Measurements from ENCODE around the gene ZNF23.

Gene ZNF23

DNA sequence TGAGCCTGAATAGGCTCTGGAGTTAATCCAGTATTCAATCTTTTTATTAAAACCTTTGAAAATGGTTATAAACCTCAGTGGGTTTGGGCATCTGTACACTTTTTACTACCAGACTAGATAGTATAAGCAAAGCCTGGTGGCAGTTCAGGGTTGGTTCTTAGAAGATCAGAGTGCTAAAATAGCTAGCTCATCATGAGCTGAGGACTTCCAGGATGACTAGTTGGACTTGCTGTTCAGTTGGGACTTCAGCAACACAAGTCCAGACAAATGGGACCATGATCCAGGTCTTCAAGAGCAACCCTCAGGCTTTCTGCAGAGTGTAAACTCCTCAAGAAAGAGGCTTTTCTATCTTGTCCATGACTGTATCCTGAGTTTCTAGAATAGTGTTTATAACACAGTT is 28.3 kb upstream of the ZNF23 start:
- Histone ChIP-seq H3K4me1 (ENCODE audit: control insufficient read depth, insufficient read depth, low read length) (no peaks in the 10 kb centered on the region), H3K27me3 (ENCODE audit: control insufficient read depth, insufficient read depth, low read length) (peaks cover 14% of the 10 kb centered on the region), H3K9me3 (replicated peaks; ENCODE audit: low read length) (no peaks in the 10 kb centered on the region), H3K36me3 (ENCODE audit: insufficient read depth, low read length) (no peaks in the 10 kb centered on the region), H3K4me2 (ENCODE audit: low read length) (no peak overlapping the region), H3K9ac (ENCODE audit: low read depth, low read length) (no peak overlapping the region), H3K4me3 (ENCODE audit: low read length) (no peak overlapping the region)

DNA sequence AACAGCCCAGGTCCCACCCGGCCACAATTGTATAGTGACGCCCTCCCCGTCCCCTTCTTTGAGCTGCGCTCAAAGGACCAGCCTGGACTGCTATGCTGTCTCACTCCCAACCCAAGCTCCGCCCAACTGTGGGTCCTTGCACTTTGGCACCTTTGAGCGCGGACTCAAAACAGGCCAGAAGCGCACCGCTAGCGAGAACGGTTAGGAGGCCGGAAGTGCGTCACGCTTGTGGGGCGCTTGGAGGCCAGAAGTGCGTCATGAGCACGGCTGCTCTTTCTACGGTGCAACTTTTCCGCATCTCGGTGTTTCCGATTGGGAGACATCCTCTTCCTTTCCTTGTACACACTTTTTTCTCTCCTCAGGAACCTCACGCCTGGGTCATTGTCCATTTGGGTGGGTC is 27.1 kb upstream of the ZNF23 start, which contains the start of gene ZNF19:
Gene ZNF19, minus strand, starts transcription at position 203 of the 400 bp plus-strand sequence. CDS start 7,210 bp downstream, outside the sequence.
- no peak within 1 kb of the TSS for H3K4me2 ChIP-seq (ENCODE audit: low read length)
- no peak within 1 kb of the TSS for H3K4me3 ChIP-seq (ENCODE audit: low read length)
- H3K9ac ChIP-seq (ENCODE audit: low read depth, low read length): no peak within 1 kb of the TSS
- no peaks in the 10 kb centered on the region for H3K4me1 ChIP-seq (ENCODE audit: control insufficient read depth, insufficient read depth, low read length)
- H3K9me3 ChIP-seq (replicated peaks; ENCODE audit: low read length): no peaks in the 10 kb centered on the region
- H3K36me3 ChIP-seq (ENCODE audit: insufficient read depth, low read length): no peaks in the 10 kb centered on the region
- H3K27me3 ChIP-seq (ENCODE audit: control insufficient read depth, insufficient read depth, low read length): peaks cover 14% of the 10 kb centered on the region

- H3K4me3 ChIP-seq (ENCODE audit: low read length): peak overlapping the region; percentile 82
- no peaks in the 10 kb centered on the region for H3K9me3 ChIP-seq (replicated peaks; ENCODE audit: low read length)
- peaks cover 7% of the 10 kb centered on the region for H3K4me1 ChIP-seq (ENCODE audit: control insufficient read depth, insufficient read depth, low read length)
- peak overlapping the region; percentile 93 for H3K9ac ChIP-seq (ENCODE audit: low read depth, low read length)
- peak overlapping the region; percentile 88 for H3K4me2 ChIP-seq (ENCODE audit: low read length)
- no peaks in the 10 kb centered on the region for H3K36me3 ChIP-seq (ENCODE audit: insufficient read depth, low read length)
- no peaks in the 10 kb centered on the region for H3K27me3 ChIP-seq (ENCODE audit: control insufficient read depth, insufficient read depth, low read length)
These were observed 22.2 kb upstream of the ZNF23 start for GRCh38 chr16:71484006-71484893.

- Histone ChIP-seq H3K27me3 (ENCODE audit: control insufficient read depth, insufficient read depth, low read length) (no peaks in the 10 kb centered on the region), H3K9ac (ENCODE audit: low read depth, low read length) (no peak overlapping the region), H3K4me2 (ENCODE audit: low read length) (no peak overlapping the region), H3K4me3 (ENCODE audit: low read length) (no peak overlapping the region), H3K9me3 (replicated peaks; ENCODE audit: low read length) (no peaks in the 10 kb centered on the region), H3K36me3 (ENCODE audit: insufficient read depth, low read length) (peaks cover 4% of the 10 kb centered on the region), H3K4me1 (ENCODE audit: control insufficient read depth, insufficient read depth, low read length) (peaks cover 7% of the 10 kb centered on the region)
These were observed 20.5 kb upstream of the ZNF23 start for GRCh38 chr16:71482569-71482968.

DNA sequence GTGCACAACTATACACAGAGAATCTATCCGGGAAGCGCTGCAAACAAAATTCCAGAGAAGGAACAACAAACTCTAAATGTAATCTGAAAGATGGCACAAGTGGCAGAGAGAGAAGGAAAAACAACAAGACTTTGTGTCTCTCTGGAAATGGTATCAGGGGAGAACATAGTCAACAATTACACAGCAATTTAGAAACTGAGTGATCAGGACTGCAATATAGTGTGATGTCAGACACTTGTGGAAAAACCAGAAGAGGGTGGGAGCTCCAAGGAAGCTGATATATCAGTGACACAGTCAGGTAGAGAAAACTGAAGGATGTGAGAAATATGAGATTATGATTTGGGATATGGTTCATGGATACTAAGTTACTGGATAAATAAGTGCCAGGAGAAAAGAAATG is 18.9 kb upstream of the ZNF23 start:
- Histone ChIP-seq H3K36me3 (ENCODE audit: insufficient read depth, low read length) (peaks cover 20% of the 10 kb centered on the region), H3K9ac (ENCODE audit: low read depth, low read length) (no peak overlapping the region), H3K27me3 (ENCODE audit: control insufficient read depth, insufficient read depth, low read length) (no peaks in the 10 kb centered on the region), H3K4me1 (ENCODE audit: control insufficient read depth, insufficient read depth, low read length) (peaks cover 7% of the 10 kb centered on the region), H3K4me3 (ENCODE audit: low read length) (no peak overlapping the region), H3K4me2 (ENCODE audit: low read length) (no peak overlapping the region), H3K9me3 (replicated peaks; ENCODE audit: low read length) (peaks cover 6% of the 10 kb centered on the region)

DNA sequence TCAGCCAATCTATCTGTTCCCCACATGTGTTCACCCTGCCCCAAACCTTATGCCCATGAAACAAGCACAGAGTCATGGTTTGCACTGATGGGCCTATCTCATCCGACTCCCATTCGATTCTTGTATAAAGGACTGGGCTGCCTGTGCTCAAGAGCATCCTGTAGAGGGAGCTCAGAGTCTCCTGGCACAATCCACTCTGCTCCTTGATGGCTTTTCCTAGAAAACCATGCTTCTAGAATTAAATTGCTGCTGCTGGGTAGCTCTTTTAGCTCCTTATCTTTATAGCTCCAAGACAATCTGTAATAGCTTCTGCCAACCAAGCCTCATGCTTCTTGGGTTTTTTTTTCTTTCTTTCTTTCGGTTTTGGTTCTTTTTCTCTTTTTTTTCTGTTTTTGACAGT is 17.4 kb upstream of the ZNF23 start:
- no peak overlapping the region for H3K4me3 ChIP-seq (ENCODE audit: low read length)
- no peak overlapping the region for H3K9ac ChIP-seq (ENCODE audit: low read depth, low read length)
- H3K4me2 ChIP-seq (ENCODE audit: low read length): no peak overlapping the region
- H3K27me3 ChIP-seq (ENCODE audit: control insufficient read depth, insufficient read depth, low read length): no peaks in the 10 kb centered on the region
- H3K9me3 ChIP-seq (replicated peaks; ENCODE audit: low read length): peaks cover 12% of the 10 kb centered on the region
- peaks cover 27% of the 10 kb centered on the region for H3K36me3 ChIP-seq (ENCODE audit: insufficient read depth, low read length)
- peaks cover 18% of the 10 kb centered on the region for H3K4me1 ChIP-seq (ENCODE audit: control insufficient read depth, insufficient read depth, low read length)

DNA sequence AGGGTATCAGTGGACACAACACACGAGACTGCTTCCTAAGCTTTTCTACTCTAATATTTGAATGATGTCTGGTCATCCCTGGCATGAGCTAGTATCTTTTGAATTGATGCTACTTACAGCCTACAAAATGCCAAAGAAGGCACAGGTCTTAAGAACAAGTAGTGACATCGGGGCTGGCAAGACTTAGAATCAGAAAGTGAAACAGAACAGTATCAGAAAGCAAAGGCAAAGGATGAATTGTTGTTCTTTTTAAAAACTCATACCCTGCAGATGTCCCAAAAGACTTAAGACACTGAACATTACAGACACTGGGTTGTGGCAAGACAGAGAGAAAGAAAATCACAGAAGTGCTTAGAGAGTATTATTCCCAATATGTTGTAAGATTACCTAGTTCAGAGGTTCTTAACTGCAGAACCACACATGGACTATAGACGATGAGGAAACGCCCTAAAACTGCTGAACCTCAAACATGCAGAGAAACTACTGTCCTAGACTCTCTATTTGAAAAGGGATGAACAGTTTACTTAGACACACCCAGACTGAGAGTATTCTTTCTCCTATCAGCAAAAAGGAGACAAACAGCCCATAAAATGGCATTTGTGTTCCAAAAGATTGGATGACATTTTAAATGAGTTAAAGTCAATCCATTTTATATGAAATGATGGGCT is 14.5 kb upstream of the ZNF23 start:
- Histone ChIP-seq H3K4me2 (ENCODE audit: low read length) (no peak overlapping the region), H3K9ac (ENCODE audit: low read depth, low read length) (no peak overlapping the region), H3K36me3 (ENCODE audit: insufficient read depth, low read length) (peaks cover 27% of the 10 kb centered on the region), H3K4me3 (ENCODE audit: low read length) (no peak overlapping the region), H3K4me1 (ENCODE audit: control insufficient read depth, insufficient read depth, low read length) (peaks cover 39% of the 10 kb centered on the region), H3K27me3 (ENCODE audit: control insufficient read depth, insufficient read depth, low read length) (no peaks in the 10 kb centered on the region), H3K9me3 (replicated peaks; ENCODE audit: low read length) (peaks cover 12% of the 10 kb centered on the region)

DNA sequence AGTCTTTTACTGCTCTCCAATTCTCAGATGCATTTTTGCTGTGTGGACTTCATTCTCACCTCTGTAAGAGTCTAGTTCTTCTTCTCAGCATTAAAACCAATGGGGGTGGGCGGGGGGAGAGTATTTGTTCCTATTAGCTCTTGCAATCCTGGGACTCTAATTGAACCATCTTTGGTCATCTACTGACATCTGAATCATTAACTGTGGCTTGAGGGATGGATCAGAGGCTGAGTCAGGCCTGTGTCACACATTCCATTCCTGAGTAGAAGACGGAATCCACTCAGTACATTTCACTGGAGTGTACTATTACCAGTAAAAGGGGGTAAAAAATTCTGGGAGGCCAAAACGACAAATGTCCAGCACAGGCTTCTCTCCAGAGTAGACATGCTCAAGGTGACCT is 12.8 kb upstream of the ZNF23 start:
- Histone ChIP-seq H3K27me3 (ENCODE audit: control insufficient read depth, insufficient read depth, low read length) (no peaks in the 10 kb centered on the region), H3K4me2 (ENCODE audit: low read length) (peak overlapping the region; percentile 38), H3K36me3 (ENCODE audit: insufficient read depth, low read length) (peaks cover 27% of the 10 kb centered on the region), H3K9ac (ENCODE audit: low read depth, low read length) (peak overlapping the region; percentile 38), H3K4me1 (ENCODE audit: control insufficient read depth, insufficient read depth, low read length) (peaks cover 39% of the 10 kb centered on the region), H3K4me3 (ENCODE audit: low read length) (peak overlapping the region; percentile 11), H3K9me3 (replicated peaks; ENCODE audit: low read length) (peaks cover 12% of the 10 kb centered on the region)

DNA sequence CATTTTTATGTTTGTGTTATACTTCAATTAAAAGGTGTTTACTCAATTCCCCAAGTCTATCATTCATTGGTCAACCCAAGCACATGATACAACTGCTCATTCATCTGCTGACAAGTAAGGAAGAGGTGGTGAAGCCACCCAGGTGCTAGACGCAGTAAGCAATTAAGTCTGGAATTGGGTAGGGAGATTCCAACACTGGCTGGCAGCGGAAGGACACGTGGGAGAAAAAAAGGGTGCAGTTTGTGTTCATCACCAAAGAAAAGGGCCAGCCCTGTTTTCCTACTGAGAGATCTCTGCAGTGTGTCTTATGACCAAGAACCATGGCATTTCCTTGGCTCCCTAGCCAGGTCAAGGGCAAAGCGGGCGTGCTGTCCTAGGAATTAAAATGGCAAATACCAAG is 11.8 kb upstream of the ZNF23 start:
- Histone ChIP-seq H3K4me2 (ENCODE audit: low read length) (peak overlapping the region; percentile 36), H3K4me1 (ENCODE audit: control insufficient read depth, insufficient read depth, low read length) (peaks cover 39% of the 10 kb centered on the region), H3K4me3 (ENCODE audit: low read length) (peak overlapping the region; percentile 11), H3K9ac (ENCODE audit: low read depth, low read length) (peak overlapping the region; percentile 38), H3K36me3 (ENCODE audit: insufficient read depth, low read length) (peaks cover 27% of the 10 kb centered on the region), H3K27me3 (ENCODE audit: control insufficient read depth, insufficient read depth, low read length) (no peaks in the 10 kb centered on the region), H3K9me3 (replicated peaks; ENCODE audit: low read length) (peaks cover 12% of the 10 kb centered on the region)

GRCh38 chr16:71472931-71473330 is 10.9 kb upstream of the ZNF23 start:
- peaks cover 12% of the 10 kb centered on the region for H3K9me3 ChIP-seq (replicated peaks; ENCODE audit: low read length)
- H3K27me3 ChIP-seq (ENCODE audit: control insufficient read depth, insufficient read depth, low read length): no peaks in the 10 kb centered on the region
- no peak overlapping the region for H3K9ac ChIP-seq (ENCODE audit: low read depth, low read length)
- H3K4me2 ChIP-seq (ENCODE audit: low read length): no peak overlapping the region
- no peak overlapping the region for H3K4me3 ChIP-seq (ENCODE audit: low read length)
- peaks cover 39% of the 10 kb centered on the region for H3K4me1 ChIP-seq (ENCODE audit: control insufficient read depth, insufficient read depth, low read length)
- H3K36me3 ChIP-seq (ENCODE audit: insufficient read depth, low read length): peaks cover 26% of the 10 kb centered on the region

GRCh38 chr16:71472051-71472450 is 10.0 kb upstream of the ZNF23 start:
- peaks cover 12% of the 10 kb centered on the region for H3K9me3 ChIP-seq (replicated peaks; ENCODE audit: low read length)
- H3K9ac ChIP-seq (ENCODE audit: low read depth, low read length): no peak overlapping the region
- peaks cover 18% of the 10 kb centered on the region for H3K36me3 ChIP-seq (ENCODE audit: insufficient read depth, low read length)
- H3K4me3 ChIP-seq (ENCODE audit: low read length): no peak overlapping the region
- no peak overlapping the region for H3K4me2 ChIP-seq (ENCODE audit: low read length)
- H3K4me1 ChIP-seq (ENCODE audit: control insufficient read depth, insufficient read depth, low read length): peaks cover 39% of the 10 kb centered on the region
- no peaks in the 10 kb centered on the region for H3K27me3 ChIP-seq (ENCODE audit: control insufficient read depth, insufficient read depth, low read length)
